ENCODE results near the gene CNR2. TPM values are rescaled to one million over a fixed set of nuclear protein-coding genes. Genes with fewer than 3 reads are reported as not detected.

CNR2 gene
- total RNA-seq: not detected in 2 replicates

DNA sequence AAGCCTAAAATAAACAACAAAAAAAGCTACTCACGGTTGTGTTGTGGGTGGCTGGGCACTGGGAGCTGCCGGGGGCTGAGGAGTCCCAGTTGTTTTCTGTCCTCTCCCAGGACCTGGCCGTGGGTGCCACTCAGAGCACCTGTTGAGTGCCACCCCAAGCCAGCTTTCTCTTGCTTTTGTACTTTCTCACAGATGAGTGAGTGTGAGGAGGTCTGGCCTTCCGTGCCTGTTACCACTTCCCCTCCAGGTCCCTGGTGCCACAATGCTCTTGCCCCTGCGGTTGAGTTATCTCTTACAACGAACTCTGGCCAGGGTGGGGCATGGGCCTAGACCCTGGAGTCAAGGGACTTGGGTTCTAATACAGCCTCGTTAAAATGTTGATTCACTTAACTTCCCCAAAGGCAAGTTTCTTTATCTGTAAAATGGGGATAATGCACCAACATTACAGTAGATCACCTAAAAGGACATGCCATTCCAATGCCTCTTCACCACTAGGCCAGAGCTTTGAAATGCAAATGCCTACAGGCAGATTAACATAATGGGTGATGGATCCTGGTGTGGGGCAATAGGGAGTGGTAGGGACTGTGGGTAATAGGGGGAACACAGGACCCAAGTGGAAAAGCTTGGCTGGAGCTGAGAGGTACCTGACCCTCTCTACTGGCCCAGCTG, at the start of gene CNR2:
CNR2 (minus strand) TSS at position 151 of the 669 bp plus-strand sequence. CDS start 37,745 bp downstream, outside the sequence.

DNA sequence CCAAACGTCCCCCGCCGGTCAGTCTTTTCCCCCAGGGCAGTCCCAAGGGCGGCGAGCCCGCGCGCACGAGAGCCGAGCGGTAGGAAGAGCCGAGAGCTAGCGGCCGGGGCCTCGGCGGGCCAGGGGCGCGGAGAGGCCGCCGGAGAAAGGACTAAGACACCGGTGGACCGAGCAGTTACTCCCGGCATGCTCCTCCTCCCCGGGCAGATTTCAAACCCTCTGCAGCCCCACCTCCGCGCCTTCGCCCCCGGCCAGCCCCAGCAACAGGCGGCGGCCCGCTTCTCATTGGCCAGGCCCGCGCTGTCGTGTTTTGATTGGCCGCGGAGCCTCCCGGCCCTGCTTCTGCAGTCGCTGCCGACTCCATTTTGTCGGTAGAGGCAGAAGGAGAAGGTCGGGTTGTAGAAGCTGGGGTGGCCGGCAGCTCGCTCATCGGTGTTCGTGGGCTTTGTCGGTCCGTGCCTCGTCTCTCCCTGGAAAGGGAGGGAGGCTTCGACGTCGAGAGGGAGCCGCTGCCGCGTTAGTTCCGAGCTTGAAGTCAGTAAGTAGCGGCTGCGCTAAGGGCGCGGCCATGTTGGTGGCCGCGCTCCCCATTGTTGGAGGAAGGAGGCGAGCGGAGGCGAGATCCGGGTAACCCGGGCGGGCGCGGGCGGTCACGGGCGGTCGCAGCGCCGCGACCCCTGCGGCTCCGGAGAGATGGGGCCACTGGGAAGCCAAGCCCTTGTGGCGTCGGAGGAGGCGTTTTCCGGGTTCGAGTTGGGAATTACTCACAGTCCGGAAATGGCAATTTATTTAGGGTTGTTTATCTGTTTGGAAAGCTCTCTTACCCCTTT, 46.5 kb upstream of the CNR2 start, which contains the start of gene PNRC2:
PNRC2 (plus strand) TSS at position 368 of the 830 bp plus-strand sequence. CDS start 1,630 bp downstream, outside the sequence.

DNA sequence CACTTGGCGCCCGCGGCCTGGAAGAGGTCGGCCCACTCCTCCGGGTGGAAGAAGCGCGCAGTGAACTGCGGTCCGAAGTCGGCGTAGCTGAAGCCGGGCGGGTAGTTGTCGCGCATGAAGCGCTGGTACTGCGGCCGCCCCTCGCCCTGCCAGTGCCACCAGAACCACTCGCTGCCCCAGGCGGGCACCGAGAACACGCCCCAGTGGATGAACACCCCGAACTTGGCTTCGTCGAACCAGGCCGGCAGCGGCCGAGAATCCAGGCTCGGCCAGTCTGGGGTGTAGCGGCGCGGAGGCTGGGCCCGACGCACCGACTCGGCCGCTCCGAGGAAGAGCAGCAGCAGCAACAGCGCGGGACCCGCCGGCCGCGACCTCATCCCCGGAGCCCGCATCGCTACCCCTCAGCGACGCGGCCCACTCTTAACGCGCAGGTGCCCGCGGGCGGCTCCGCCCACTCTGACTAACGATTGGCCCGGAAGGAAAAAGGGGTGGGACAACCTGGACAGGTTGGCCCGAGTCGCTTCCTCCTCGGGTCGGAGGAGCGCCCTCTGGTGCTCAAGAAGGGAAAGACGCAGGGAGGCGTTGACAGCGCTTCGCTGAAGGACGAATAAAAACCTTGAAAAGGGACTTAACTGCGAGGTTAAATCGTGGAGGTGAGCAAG, 45.1 kb downstream of the CNR2 start, which contains the start of gene FUCA1:
FUCA1 (minus strand) TSS at position 396 of the 662 bp plus-strand sequence; CDS start at position 392, 4 bp downstream.

DNA sequence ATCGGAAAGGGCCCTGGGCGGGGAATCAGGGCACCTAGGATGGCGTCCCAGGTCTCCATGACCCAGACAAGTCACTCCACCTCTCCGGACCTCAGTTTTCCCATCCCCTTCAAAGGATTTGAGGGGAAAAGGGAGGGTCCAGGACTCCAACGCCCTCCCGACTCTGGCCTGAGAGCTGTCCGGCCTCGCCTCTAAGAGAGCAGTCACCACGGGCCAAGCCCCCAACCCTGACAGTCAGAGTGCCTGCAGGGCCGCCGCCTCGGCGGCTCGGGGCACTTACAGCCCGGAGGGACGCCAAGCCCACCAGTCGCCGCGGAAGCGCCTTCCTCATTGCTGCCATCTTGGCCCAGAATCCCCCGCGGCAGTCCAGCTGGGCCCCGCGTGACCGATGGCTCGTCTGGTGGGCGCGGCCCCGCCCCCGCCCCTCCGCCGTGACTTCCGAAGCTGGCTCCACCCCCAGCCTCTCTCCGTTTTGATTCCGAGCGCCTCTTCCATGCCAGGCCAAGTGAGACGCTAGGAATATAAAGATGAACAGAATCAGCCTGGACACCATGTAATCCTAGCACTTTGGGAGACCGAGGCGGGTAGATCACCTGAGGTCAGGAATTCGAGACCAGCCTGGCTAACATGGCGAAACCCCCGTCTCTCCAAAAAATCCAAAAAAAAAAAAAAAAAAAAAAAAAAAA, 87.9 kb downstream of the CNR2 start, which contains the start of gene HMGCL:
HMGCL (minus strand) TSS at position 354 of the 686 bp plus-strand sequence; CDS start at position 340, 14 bp downstream.

Other genes starting within 250 kb of the CNR2 start
- 1,611 and 1,698 TPM in 2 replicates for gene RPL11, start 221.6 kb downstream of the CNR2 start, total RNA-seq
- gene ELOA, start 169.9 kb downstream of the CNR2 start, total RNA-seq: 16.5 and 17.9 TPM in 2 replicates
- gene PITHD1, start 134.9 kb downstream of the CNR2 start, total RNA-seq: 28.2 and 34.9 TPM in 2 replicates
- 29.3 and 36.1 TPM in 2 replicates for gene LYPLA2, start 122.2 kb downstream of the CNR2 start, total RNA-seq
- gene GALE, start 112.6 kb downstream of the CNR2 start, total RNA-seq: 11.4 and 13.4 TPM in 2 replicates
- gene HMGCL, start 87.9 kb downstream of the CNR2 start, total RNA-seq: 52.0 and 53.9 TPM in 2 replicates
- 5.6 and 9.0 TPM in 2 replicates for gene FUCA1, start 45.1 kb downstream of the CNR2 start, total RNA-seq
- gene PNRC2, start 46.5 kb upstream of the CNR2 start, total RNA-seq: 70.0 and 78.8 TPM in 2 replicates
- 64.3 and 72.6 TPM in 2 replicates for gene SRSF10, start 67.0 kb upstream of the CNR2 start, total RNA-seq
- 0.09 TPM in 1 of 2 replicates, not detected in the other for gene MYOM3, start 198.8 kb upstream of the CNR2 start, total RNA-seq
- not detected in 2 replicates for gene IL22RA1, start 229.8 kb upstream of the CNR2 start, total RNA-seq

Measured in smooth muscle cell of bladder (primary cell).